ENCODE results near the gene SDR39U1. TPM values are rescaled to one million over a fixed set of nuclear protein-coding genes. Genes with fewer than 3 reads are reported as not detected.
A peak's percentile ranks its signal among the peaks of the same experiment; 100 is the strongest.
"Not testable (repeated sequence)": the region's sequence is repeated elsewhere in the genome, so short reads cannot be mapped to it uniquely, and the experiment has no call there.

Gene SDR39U1
- total and polyA plus RNA-seq, 8 donors = 10.8 to 71.2 (median 42.1) TPM

DNA sequence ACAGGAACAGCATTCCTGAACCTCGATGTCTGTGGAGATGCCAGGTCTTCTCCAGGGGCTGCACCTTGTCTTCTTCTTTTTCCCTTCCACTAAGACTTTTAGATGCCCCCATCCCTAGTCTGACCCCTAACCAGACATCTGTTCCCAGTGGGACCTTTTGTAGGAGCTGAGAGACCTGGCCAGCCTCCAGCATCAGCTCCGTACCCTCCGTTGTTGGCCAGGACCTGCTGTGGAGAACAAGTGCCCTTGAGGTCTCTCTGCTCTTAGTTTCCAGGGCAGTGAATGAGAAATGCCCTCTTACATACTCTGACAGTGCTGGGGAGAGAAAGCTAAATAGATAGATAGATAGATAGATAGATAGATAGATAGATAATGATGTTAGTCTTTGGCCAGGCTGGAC is 16.8 kb upstream of the SDR39U1 start:
- DNase-seq = no peak
- Histone ChIP-seq H3K36me3 (peaks cover 0 to 7% (median 6%) of the 10 kb centered on the region in 4 donors), H3K27ac (no peak overlapping the region), H3K4me3 (no peak overlapping the region), H3K4me1 (no peaks in the 10 kb centered on the region), H3K9me3 (peaks cover 0 to 8% (median 1%) of the 10 kb centered on the region in 4 donors), H3K27me3 (no peaks in the 10 kb centered on the region)
- WGBS, 5 donors = 71 to 90% (median 87%) methylated on average over 3 of the region's 3 CpGs
- TF ChIP-seq EP300 (IDR thresholded peaks at IDR 0.05) = no peak
- no peak for TF ChIP-seq POLR2A (IDR thresholded peaks at IDR 0.05)
- TF ChIP-seq CTCF (IDR thresholded peaks at IDR 0.05) = no peak
- no peak for TF ChIP-seq POLR2AphosphoS5 (IDR thresholded peaks at IDR 0.05)
- intact Hi-C loops (cut with DNase I; ENCODE audit: low total_unique reads) = no loop called here

GRCh38 chr14:24458736-24459135 is 16.2 kb upstream of the SDR39U1 start:
- Histone ChIP-seq H3K4me3 (no peak overlapping the region), H3K27me3 (no peaks in the 10 kb centered on the region), H3K4me1 (no peaks in the 10 kb centered on the region), H3K36me3 (peaks cover 0 to 7% (median 6%) of the 10 kb centered on the region in 4 donors), H3K9me3 (peaks cover 0 to 8% (median 1%) of the 10 kb centered on the region in 4 donors), H3K27ac (no peak overlapping the region)
- TF ChIP-seq EP300 (IDR thresholded peaks at IDR 0.05) = no peak
- no peak for TF ChIP-seq POLR2AphosphoS5 (IDR thresholded peaks at IDR 0.05)
- TF ChIP-seq CTCF (IDR thresholded peaks at IDR 0.05) = no peak
- no peak for TF ChIP-seq POLR2A (IDR thresholded peaks at IDR 0.05)
- WGBS, 5 donors = 72 to 92% (median 89%) methylated on average over 1 of the region's 1 CpG
- intact Hi-C loops (cut with DNase I; ENCODE audit: low total_unique reads) = no loop called here
- DNase-seq = no peak

DNA sequence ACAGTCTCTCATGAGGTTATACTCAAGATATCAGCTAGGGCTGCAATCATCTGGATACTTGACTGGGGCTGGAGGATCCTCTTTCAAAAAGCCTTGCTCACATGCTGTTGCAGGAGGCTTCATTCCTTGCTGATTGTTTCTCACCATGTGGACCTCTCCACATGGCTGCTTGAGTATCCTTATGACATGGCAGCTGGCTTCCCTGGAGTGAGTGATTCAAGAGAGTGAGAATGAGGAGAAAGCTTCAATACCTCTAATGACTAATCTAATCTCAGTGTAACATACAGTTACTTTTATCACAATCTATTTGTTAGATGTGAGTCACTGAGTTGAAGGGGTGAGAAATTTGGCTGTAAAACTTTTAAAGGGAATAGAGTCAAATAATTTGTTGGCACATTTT is 14.4 kb upstream of the SDR39U1 start:
- no peak for TF ChIP-seq POLR2AphosphoS5 (IDR thresholded peaks at IDR 0.05)
- no peak for TF ChIP-seq EP300 (IDR thresholded peaks at IDR 0.05)
- TF ChIP-seq CTCF (IDR thresholded peaks at IDR 0.05) = no peak
- TF ChIP-seq POLR2A (IDR thresholded peaks at IDR 0.05) = no peak
- Histone ChIP-seq H3K9me3 (peaks cover 0 to 8% (median 1%) of the 10 kb centered on the region in 4 donors), H3K4me3 (no peak overlapping the region), H3K27me3 (no peaks in the 10 kb centered on the region), H3K4me1 (no peaks in the 10 kb centered on the region), H3K36me3 (peaks cover 0 to 13% (median 10%) of the 10 kb centered on the region in 4 donors), H3K27ac (no peak overlapping the region)
- DNase-seq = no peak
- intact Hi-C loops (cut with DNase I; ENCODE audit: low total_unique reads) = no loop called here

GRCh38 chr14:24450828-24451227 is 8.3 kb upstream of the SDR39U1 start:
- H3K27ac ChIP-seq; intact Hi-C loops (cut with DNase I; ENCODE audit: low total_unique reads); H3K4me1 ChIP-seq; H3K9me3 ChIP-seq; H3K27me3 ChIP-seq; H3K4me3 ChIP-seq; DNase-seq; H3K36me3 ChIP-seq: not testable (repeated sequence)
- WGBS, 5 donors = 81 to 93% (median 87%) methylated on average over 2 of the region's 2 CpGs

GRCh38 chr14:24443053-24443665 is 583 bp upstream of the SDR39U1 start:
- H3K4me1 ChIP-seq = peaks cover 16 to 46% (median 34%) of the 10 kb centered on the region in 4 donors
- H3K4me3 ChIP-seq = peak overlapping the region; percentile 50 to 70 (median 60)
- intact Hi-C loops (cut with DNase I; ENCODE audit: low total_unique reads) = no loop called here
- TF ChIP-seq CTCF (IDR thresholded peaks at IDR 0.05) = no peak
- WGBS, 5 donors = 3 to 6% (median 4%) methylated on average over 6 to 7 of the region's 7 CpGs
- no peak for DNase-seq
- H3K9me3 ChIP-seq = no peaks in the 10 kb centered on the region
- no peaks in the 10 kb centered on the region for H3K27me3 ChIP-seq
- H3K27ac ChIP-seq = peak overlapping the region; percentile 59 to 100 (median 99)
- H3K36me3 ChIP-seq = peaks cover 15 to 32% (median 29%) of the 10 kb centered on the region in 4 donors
